PC-3 (cell line): ENCODE data around the gene P3R3URF.

Source experiments
- CTCF ChIP-seq: fragments of 300-600 bp; sonication (generic); conservative IDR thresholded peaks from 2 replicates; pipeline ENCODE4 v1.5.1; 2017; ENCODE audit warnings: antibody characterized with exemption, low read depth, mild to moderate bottlenecking, low read length
- EZH2 ChIP-seq: fragments of 300-600 bp; sonication (generic); IDR thresholded peaks from one replicate; pipeline ENCODE4 v1.6.1; 2017; ENCODE audit warnings: antibody characterized with exemption, mild to moderate bottlenecking, low read length; ENCODE audit not compliant: unreplicated experiment
- EZH2phosphoT487 ChIP-seq: fragments of 300-600 bp; sonication (generic); IDR thresholded peaks from 2 replicates; pipeline ENCODE4 v1.6.1; 2018; ENCODE audit warnings: mild to moderate bottlenecking, antibody characterized with exemption, low read length, borderline replicate concordance

- no peak for TF ChIP-seq EZH2
- no peak for TF ChIP-seq CTCF
- no peak for TF ChIP-seq EZH2phosphoT487
Observed at GRCh38 chr1:46136711-46137110, 39.6 kb downstream of the P3R3URF start.
